Measurements from ENCODE around the gene SNX25.
"Not testable (repeated sequence)": the region's sequence is repeated elsewhere in the genome, so short reads cannot be mapped to it uniquely, and the experiment has no call there.

Gene SNX25

GRCh38 chr4:185196437-185196836 is 13.0 kb upstream of the SNX25 start:
- TF ChIP-seq CTCF (IDR thresholded peaks at IDR 0.05; ENCODE audit: low read depth, low read length), result no peak
- no peak for DNase-seq (ENCODE audit: low read depth in 2 of 2)
- H3K4me3 ChIP-seq (replicated peaks in 1 of 2; ENCODE audit: low read depth in 2 of 2, low read length in 2 of 2), result no peak overlapping the region

GRCh38 chr4:185198189-185198588 is 11.2 kb upstream of the SNX25 start:
- not testable (repeated sequence) for H3K4me3 ChIP-seq (replicated peaks in 1 of 2; ENCODE audit: low read depth in 2 of 2, low read length in 2 of 2); DNase-seq (ENCODE audit: low read depth in 2 of 2)

- DNase-seq (ENCODE audit: low read depth in 2 of 2), result peak; percentile 58 to 83
- no peak for TF ChIP-seq CTCF (IDR thresholded peaks at IDR 0.05; ENCODE audit: low read depth, low read length)
- H3K4me3 ChIP-seq (replicated peaks in 1 of 2; ENCODE audit: low read depth in 2 of 2, low read length in 2 of 2), result peak overlapping the region; percentile 32 to 52
Observed at GRCh38 chr4:185201977-185202962, 7.1 kb upstream of the SNX25 start.

- DNase-seq (ENCODE audit: low read depth in 2 of 2), result no peak
Observed at GRCh38 chr4:185202984-185203485, 6.4 kb upstream of the SNX25 start.

GRCh38 chr4:185203486-185204237 is 5.7 kb upstream of the SNX25 start, which contains the start of gene CFAP97:
Gene CFAP97, minus strand, starts transcription at chr4:185204000. Its CDS starts 12,804 bp downstream, at chr4:185191196.
- peak; percentile 89 to 96 for DNase-seq (ENCODE audit: low read depth in 2 of 2)
- H3K4me3 ChIP-seq (replicated peaks in 1 of 2; ENCODE audit: low read depth in 2 of 2, low read length in 2 of 2), result peak within 1 kb of the TSS; percentile 52 to 61
- no peak for TF ChIP-seq CTCF (IDR thresholded peaks at IDR 0.05; ENCODE audit: low read depth, low read length)

More at GRCh38 chr4:185202984-185203485, 6.4 kb upstream of the SNX25 start:
- TF ChIP-seq CTCF (IDR thresholded peaks at IDR 0.05; ENCODE audit: low read depth, low read length), result no peak
- H3K4me3 ChIP-seq (replicated peaks in 1 of 2; ENCODE audit: low read depth in 2 of 2, low read length in 2 of 2), result peak overlapping the region; percentile 52 to 61

GRCh38 chr4:185204238-185204910 is 5.0 kb upstream of the SNX25 start:
- TF ChIP-seq CTCF (IDR thresholded peaks at IDR 0.05; ENCODE audit: low read depth, low read length), result no peak
- peak overlapping the region; percentile 43 to 61 for H3K4me3 ChIP-seq (replicated peaks in 1 of 2; ENCODE audit: low read depth in 2 of 2, low read length in 2 of 2)
- peak; percentile 22 to 31 for DNase-seq (ENCODE audit: low read depth in 2 of 2)

- DNase-seq (ENCODE audit: low read depth in 2 of 2); H3K4me3 ChIP-seq (replicated peaks in 1 of 2; ENCODE audit: low read depth in 2 of 2, low read length in 2 of 2): not testable (repeated sequence)
Observed at GRCh38 chr4:185205073-185205472, 4.3 kb upstream of the SNX25 start.
